LNCAP (cell line): ENCODE data around the gene TBC1D8.

ENCODE experiments used
- TF ChIP-seq, protein P1 (sequence below): fragments of 450-650 bp; IDR thresholded peaks from 2 replicates; pipeline ENCODE4 v1.5.1; 2017; ENCODE audit warnings: mild to moderate bottlenecking

TBC1D8 gene

DNA sequence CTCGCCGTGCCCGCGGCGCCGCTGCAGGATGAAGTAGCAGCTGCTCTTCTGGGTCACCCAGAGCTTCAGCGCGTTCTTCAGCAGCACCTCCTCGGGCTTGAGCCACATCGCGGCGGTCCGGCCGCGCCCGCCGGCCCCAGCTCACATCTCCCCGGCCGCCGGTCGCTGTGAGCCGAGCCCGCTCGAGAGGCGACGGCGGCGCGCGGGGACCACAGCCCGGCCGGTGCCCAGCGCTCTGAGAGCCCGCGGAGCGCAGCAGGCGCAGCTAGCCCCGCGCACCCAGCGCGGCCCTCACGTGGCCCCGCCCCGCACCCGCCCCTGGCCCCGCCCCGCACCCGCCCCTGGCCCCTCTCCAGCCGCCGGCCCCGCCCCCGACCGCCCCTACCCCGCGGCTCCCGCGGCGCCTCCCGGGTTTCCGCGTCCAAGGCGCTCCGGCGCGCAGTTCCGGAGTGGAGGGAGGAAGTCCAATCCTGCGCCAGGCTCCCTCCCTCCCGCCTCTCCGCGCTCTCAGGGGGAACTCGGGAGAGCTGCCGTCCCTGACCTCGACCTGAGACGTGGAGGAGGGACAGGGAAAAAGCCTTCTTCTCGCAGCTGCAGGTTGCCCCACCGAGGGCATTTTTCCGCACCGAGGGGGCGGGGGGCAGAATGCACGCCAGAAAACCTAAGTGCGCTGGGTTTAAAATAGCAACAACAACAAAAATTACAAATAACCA, at the start of gene TBC1D8:
TSS of gene TBC1D8 (minus strand) at position 237 of the 713 bp plus-strand sequence. CDS start at position 108, 129 bp downstream.
- TF ChIP-seq, protein P1, sequence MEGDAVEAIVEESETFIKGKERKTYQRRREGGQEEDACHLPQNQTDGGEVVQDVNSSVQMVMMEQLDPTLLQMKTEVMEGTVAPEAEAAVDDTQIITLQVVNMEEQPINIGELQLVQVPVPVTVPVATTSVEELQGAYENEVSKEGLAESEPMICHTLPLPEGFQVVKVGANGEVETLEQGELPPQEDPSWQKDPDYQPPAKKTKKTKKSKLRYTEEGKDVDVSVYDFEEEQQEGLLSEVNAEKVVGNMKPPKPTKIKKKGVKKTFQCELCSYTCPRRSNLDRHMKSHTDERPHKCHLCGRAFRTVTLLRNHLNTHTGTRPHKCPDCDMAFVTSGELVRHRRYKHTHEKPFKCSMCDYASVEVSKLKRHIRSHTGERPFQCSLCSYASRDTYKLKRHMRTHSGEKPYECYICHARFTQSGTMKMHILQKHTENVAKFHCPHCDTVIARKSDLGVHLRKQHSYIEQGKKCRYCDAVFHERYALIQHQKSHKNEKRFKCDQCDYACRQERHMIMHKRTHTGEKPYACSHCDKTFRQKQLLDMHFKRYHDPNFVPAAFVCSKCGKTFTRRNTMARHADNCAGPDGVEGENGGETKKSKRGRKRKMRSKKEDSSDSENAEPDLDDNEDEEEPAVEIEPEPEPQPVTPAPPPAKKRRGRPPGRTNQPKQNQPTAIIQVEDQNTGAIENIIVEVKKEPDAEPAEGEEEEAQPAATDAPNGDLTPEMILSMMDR, result no peak

DNA sequence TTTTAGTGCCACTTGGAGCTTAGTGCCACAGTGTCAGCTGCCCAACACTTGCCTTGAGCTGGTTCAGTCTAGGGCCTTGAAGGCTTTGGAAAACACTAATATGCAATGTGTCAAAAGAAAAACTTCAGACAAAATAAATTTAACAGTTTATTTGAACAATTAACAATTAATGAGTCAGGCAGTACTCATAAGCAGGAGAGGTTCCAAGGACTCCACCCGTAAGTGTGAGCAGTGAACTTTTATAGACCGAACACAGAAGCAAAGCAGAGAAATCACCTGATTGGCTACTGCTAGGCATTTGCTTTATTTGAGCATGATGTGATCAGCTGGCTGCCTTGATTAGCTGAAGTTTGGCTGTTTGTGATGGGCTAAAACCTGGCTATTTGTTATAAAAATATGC, 49.5 kb upstream of the TBC1D8 start:
- TF ChIP-seq, protein P1, result no peak

DNA sequence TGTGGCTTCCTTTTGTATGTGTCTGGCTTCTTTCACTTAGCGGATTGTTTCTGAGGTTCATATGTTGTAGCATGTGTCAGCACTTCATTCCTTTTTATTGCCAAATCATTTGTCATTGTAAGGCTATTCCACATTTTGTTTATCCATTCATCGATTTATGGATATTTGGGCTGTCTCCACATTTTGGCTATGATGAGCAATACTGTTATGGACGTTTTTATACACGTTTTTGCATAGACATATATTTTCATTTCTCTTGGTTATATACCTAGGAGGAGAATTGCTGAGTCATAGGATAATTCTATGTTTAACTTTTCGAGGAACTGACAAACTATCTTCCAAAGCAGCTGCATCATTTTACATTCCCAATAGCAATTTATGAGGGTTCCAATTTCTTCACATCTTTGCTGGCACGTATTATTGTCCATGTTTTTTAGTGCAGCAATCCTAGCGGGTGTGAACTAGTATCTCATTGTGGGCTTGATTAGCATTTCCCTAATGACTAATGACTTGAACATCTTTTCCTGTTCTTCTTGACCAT, 48.1 kb upstream of the TBC1D8 start:
- TF ChIP-seq, protein P1, result no peak

DNA sequence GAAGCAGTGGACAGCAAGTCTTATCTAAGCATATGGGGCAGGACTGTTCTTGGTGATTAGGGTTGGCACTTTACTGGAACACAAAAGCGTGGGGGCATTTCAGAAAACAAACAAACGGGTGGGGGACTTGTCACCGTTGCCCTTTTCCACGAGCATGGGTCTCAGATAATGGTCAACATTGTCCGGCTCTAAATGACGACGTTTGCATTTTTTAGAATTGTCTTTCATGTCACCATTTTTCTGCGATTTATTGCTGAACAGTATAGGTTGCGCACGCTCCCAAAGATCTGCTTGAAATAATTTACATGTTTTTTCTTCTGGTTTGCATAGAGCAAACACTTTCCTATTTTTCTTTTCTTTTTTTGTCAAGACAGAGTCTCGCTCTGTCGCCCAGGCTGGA, 46.6 kb upstream of the TBC1D8 start:
- TF ChIP-seq, protein P1, result no peak

DNA sequence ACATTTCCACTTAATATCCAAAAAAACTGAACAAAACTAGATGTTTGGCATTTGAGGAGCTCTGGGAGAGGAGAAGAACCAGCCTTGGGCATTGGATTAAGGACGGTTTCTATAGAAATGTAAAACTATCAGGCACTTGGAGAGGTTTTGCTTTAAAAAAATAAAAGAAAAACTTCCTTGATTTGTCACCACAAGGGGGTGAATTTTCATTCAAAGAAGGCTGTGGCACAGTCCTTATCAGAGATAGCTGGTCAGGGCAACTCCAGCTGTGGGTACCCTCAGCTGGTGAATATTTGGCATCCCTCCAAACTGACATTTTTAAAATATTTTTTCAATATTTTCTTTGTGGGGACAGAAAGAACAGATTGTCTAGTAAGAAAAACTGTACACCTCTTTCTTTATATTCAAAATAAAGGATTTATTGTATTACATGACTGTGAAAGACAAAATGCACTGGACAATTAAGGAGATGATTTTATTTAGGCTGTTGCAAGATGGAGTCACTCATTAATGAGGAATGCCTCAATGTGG, 46.1 kb upstream of the TBC1D8 start:
- TF ChIP-seq, protein P1, result no peak; the same call in 1 of the 2 replicates

DNA sequence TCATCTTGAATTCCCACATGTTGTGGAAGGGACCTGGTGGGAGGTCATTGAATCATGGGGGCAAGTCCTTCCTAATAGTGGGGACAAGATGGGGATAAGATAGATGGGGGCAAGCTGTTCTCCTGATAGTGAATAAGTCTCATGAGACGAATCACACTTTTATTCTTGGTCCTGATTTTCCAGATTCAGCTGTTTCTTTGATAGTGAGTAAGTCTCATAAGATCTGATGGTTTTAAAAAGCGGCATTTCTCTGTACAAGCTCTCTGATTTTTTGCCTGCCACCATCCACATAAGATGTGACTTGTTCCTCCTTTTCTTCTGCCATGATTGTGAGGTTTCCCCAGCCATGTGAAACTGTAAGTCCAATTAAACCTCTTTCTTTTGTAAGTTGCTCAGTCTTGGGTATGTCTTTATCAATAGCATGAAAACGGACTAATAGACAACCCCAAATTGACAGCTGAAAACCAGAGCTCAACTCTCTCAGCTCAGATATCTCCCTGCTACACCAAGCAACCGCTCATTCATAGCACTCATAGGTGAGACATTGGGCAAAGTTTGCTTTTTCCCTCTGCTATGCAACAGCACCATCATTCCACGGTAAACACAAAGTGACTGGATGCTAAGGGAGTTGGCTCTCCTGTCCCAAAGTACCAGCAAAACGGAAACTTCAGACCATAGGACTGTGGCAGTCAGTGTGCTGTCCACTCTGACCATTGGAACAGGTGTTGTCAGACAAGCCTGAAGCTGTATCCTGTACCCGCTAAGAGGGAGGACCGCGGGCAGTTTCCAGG, 44.9 kb upstream of the TBC1D8 start:
- TF ChIP-seq, protein P1, result no peak

DNA sequence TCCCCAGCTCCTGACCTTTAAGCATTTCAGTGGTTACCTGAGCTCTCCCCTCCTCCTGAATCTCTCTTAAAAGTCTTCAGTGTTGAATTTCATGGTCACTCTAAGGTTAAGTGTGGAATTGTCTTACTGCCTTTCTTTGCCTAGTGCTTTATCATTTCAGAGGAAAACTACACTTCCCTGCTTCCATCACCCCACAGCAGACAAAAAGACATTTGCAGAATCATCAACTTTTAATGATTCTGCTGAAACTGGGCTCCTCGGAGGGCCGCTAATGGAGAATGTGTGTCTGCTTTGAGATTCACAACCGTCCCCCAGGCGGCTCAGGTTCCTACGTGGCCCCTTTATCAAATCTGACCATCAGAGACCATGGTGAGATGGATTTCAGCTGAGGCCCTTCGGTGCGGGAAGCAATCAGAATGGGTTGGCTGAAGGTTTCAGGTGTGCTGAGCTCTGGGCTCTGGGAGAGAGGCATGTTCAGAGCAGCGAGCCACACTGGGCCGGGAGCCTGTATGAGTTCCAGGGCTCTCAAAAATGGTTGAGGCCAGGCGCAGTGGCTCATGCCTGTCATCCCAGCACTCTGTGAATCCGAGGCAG, 41.9 kb upstream of the TBC1D8 start:
- TF ChIP-seq, protein P1, result no peak
